ENCODE measurements around the gene ARRB1. TPM values are rescaled to one million over a fixed set of nuclear protein-coding genes. Genes with fewer than 3 reads are reported as not detected.
"Not testable (repeated sequence)": the region's sequence is repeated elsewhere in the genome, so short reads cannot be mapped to it uniquely, and the experiment has no call there.

The ARRB1 gene
- total RNA-seq (2014; rRNA removed; shearing (Covaris generic)): 5.8 and 9.1 TPM in 2 replicates

DNA sequence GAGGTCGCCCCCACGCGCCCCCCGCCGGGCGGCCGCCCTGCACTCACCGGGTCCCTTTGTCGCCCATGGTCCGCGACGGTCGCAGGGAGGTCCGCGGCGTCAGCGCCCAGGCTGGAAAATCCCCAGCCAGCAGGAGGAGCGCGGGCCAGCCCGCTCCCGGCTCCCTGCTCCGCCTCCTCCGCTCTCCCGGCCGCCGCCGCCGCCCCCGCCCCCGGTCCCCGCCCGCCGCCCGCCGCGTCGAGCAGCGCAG lies at the start of gene ARRB1:
TSS of gene ARRB1 (minus strand) at position 121 of the 250 bp plus-strand sequence. CDS start at position 67, 54 bp downstream.
- peak; percentile 31 for DNase-seq (ENCODE audit: low read depth)

DNA sequence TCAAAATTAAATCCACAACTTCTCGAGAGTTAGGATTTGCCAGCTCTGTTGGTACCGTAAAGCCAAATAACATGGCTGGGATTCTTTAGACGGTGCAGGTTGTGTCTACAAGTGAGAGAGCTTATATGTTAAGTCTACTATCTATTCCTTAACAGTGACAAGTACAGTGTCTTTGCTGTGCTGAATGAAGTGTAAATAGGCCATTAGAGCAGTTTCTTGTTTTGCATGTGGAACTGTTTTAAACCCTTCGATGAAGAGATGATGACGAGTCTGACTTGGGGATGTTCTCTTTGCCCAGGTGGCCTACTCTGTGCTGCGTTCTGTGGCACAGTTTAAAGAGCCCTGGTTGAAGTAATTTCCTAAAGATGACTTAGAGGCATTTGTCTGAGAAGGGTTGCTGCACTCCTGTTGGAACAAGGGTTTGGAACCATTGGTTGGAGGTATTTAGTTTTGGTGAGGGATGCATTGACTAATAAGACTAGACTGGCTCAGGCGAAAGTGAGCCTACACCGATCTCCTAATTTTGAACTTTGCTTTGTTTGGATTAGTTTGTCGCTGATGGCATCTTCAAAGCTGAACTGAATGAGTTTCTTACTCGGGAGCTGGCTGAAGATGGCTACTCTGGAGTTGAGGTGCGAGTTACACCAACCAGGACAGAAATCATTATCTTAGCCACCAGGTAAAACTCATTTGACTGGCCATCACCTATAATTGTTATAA lies 48.8 kb upstream of the ARRB1 start:
- peak; percentile 22 for DNase-seq (ENCODE audit: low read depth)

DNA sequence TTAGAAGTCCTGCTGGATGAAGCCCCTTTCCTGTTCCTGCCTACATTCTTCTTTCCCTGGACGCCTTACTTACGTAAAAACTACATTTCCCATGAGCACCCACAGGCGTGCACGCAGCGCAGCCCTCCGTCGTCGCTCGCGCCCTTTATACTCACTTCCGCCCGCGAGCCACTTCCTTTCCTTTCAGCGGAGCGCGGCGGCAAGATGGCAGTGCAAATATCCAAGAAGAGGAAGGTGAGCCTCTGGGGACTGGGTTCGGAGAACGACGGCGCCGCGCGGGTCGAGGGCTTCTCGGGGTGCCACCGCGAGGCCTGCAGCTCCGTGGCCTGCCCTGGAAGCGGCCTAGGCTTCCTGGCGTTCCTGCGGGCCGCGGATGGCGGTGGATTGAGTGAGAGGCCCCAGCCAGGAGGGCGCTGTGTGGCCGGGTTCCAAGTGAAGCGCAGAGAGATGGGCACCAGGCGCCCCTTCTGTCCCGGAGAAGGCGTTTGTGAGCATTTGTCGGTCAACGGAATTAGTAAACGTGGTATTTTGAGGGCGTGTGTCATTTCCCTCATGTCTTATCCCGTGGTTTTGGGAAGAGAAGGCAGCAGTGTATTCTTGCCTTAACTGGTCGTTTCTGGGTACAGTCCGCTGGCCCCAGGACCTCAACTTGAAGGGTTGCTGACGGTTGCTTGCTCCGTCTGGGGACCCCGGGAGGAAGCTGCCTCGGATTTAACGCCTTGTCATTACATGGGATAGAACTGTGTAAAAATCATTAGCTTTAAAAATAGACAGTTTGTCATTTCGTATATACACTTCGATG lies 48.1 kb upstream of the ARRB1 start, which contains the start of gene RPS3:
TSS of gene RPS3 (plus strand) at position 175 of the 802 bp plus-strand sequence. CDS start at position 205, 30 bp downstream.
- DNase-seq (ENCODE audit: low read depth): peak; percentile 90

DNA sequence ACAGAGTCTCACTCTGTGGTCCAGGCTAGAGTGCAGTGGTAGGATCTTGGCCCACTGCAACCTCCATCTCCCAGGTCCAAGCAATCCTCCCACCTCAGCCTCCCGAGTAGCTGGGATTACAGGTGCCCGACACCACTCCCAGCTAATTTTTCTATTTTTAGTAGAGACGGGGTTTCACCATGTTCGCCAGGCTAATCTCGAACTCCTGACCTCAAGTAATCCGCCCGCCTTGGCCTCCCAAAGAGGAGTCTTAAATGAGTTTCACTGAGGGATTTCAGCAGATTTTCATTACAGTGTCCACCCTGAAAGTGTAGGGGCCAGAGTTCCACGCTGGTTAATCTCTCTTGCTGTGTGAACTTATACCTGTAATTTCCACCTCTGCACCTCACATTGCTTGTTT lies 47.4 kb upstream of the ARRB1 start:
- no peak for DNase-seq (ENCODE audit: low read depth)

DNA sequence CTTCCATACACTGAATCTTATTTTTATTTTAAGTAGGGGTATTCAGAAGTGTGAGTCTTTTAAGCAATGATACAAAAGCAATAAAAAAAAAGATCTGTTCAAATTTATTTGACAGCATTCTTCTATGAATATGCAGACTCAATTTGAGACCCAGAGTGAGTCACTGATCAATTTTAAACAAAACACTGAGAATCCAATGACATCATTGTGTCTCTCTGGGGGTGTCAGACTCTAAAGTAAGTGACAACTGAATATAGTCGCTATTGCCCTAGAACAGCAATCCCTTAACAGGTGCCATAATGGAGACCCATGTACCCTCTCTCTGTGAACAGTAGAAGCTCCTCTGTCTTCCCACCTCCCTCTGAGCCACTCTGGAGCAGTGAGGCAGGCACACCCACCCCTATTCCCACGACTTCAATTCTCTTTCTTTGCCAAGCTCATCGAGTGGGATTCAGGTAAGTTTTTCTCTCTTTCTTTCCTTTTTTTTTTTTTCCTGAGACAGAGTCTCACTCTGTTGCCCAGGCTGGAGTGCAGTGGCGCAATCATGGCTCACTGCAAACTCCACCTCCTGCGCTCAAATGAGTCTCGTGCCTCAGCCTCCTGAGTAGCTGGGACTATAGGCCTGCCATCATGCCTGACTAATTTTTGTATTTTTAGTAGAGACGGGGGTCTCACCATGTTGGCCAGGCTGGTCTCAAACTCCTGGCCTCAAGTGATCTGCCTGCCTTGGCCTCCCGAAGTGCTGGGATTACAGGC lies 42.8 kb upstream of the ARRB1 start:
- no peak for DNase-seq (ENCODE audit: low read depth)

DNA sequence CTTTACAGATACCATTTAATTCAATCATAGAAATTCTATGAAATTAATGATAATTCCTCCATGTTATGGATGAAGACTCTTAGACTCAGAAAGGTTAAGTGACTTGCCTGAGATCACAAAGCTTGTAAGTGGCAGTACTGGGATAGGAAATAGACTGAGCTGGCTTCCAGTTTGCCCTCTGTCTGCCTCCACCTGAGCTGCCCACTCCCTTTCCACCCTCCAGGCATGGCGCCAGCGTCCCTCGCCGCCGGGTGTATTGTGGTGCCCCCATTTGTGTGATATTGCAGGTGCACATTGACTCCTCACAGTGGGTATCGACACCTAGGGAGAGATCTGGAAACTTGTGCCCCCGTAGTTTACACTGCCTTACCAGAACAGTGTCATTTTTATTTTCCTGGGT lies 38.5 kb upstream of the ARRB1 start:
- no peak for DNase-seq (ENCODE audit: low read depth)

DNA sequence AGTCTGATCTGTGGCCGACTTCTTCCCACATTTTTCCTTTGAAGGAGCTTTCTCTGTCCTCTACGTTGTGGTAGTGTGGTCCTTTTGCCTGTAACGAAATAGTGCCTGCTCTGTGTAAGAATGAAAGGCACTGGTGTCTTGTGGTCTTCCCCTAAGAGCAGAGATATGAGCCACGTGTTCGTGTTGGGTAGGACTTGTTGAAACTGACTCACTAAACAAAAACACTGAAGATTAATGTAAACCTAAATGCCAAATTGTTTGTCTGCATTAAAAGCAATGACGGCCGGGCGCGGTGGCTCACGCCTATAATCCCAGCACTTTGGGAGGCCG lies 37.8 kb upstream of the ARRB1 start:
- no peak for DNase-seq (ENCODE audit: low read depth)

DNA sequence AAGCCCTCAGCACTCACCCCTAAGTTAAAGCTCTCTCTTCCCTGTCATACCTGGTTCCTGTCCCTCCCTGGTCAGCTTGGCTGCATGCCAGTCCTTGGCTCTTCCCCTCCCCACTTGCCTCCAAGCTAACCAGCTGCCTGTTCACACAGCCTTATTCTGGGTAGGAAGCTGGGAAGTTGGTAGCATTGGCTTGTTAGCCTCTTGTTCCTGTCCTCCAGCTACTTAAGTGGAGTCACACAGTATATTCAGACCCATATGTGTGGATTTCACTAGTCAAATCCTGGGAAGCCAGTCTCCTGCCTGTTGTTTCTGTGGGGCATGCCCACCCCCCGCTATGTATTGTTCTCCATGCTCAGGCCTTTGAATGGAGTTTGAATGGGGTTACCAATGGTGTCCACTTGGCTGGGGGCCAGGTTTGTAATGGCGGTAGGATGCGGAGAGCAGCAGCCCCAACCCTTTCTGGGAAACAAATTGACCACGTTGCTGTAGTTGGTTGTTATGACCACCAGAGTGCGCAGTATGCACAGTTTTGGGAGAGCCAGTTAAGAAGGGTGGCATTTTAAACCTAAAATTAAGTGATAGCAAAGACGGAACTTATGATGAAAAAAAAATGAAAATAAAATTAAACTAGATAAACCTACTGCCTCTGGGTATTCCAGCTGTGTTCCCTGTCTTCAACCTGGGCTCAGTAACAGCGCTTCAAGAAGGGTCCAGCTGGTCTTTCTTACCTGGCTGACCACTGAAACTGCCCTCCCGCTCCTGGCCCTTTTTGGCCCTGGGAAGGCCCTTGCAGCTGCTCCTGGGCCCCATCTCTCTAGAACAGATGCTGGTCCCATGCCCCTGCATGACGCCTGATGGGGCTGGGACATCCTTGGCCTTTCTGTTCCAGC lies 37.2 kb upstream of the ARRB1 start:
- peak; percentile 81 for DNase-seq (ENCODE audit: low read depth)

DNA sequence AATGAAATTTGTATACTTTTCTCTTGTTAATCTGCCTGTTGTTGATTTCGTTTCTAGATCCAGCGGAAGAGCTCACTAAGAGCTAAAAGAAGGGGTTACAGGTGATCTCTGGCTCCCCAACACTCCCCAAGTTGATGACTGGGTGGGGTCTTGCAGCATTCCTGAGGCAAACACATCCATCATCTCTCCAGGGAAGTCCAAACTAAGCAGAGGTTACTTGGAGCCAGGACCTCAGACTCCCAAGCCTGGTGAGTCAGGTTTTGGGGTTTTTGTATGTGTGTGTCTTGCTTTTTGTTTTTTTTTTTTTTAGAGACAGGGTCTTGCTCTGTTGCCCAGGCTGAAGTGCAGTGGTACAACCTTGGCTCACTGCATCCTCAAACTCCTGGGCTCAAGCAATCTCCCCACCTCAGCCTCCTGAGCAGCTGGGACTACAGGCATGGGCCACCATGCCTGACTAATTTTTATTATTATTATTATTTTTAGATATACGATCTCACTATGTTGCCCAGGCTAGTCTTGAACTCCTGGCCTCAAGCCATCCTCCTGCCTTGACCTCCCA lies 36.4 kb upstream of the ARRB1 start:
- peak; percentile 45 for DNase-seq (ENCODE audit: low read depth)

DNA sequence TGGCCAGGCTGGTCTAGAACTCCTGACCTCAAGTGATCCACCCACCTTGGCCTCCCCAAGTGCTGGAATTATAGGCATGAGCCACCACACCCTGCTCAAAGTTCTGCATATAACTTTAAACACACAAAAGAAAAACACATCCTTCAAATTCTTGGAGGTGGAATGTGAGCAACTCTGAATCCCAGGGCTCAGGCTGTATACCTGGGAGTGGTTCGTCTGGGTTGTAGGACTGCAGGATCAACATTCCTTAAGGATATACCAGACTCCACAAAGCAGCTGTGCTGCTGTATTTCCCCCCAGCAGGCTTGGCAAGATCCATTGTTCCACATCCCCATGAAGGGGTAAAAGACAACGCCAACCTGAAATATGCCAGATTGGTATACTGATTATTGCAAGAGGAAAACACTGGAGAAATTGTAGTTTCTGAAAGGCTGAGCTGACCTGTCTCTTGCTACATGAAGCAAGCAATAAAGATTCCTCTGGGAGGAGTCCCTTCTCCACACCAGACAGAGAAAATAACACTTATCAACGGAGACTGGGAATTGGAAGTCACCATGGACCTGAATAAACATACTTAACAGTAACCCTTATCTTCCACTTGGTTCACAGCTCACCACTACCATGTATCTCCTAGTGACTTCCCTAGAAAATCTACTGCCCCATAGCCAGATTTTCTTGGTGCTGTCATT lies 35.6 kb upstream of the ARRB1 start:
- peak; percentile 33 for DNase-seq (ENCODE audit: low read depth)

DNA sequence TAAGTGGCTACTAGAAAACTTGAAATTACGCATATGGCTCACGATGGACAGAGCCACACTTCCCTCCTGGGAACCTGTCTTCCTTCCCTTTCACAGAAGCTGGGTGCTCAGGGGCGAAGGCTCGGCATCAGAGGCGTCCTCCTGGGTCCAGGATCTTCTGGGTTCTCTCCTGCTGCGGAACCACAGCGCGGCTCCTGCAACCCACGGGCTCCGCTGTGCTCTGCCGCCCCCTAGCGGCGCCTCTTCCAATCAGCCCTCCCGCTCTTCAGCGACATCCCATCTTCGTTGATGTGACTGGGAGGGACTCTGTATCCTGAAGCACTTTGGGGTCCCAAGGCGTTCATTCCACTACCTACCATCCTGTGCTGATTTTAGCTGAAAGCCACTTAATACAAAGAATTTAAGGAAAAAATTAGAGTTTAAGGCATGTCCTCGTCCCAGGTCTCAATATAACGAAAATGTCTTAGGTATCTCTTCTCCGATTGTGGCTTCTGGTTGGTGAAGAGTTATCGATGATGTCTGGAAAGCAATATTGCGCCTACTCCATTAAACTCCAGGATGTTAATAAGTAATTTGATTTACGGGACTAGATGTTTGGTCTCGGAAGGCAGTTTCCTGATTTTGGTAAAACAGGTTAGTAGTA lies 33.1 kb upstream of the ARRB1 start:
- DNase-seq (ENCODE audit: low read depth): peak; percentile 60

DNA sequence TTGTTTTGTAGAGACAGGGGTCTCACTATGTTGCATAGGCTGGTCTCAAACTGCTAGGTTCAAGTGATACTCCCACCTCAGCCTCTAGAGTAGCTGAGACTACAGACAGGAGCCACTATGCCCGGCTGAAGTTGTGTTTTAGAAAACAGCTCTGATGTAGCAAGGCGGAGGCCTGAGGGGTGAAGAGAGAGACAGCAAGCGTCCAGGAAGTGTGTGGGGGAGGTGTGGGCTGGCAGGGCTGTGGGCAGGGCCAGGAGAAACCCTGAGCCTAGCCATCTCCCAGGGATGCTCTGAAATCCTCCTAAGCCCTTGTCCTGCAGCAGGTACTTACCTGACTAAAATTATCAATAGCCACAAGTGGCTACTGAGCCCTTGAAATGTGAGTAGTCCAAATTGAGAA lies 31.8 kb upstream of the ARRB1 start:
- no peak for DNase-seq (ENCODE audit: low read depth)

DNA sequence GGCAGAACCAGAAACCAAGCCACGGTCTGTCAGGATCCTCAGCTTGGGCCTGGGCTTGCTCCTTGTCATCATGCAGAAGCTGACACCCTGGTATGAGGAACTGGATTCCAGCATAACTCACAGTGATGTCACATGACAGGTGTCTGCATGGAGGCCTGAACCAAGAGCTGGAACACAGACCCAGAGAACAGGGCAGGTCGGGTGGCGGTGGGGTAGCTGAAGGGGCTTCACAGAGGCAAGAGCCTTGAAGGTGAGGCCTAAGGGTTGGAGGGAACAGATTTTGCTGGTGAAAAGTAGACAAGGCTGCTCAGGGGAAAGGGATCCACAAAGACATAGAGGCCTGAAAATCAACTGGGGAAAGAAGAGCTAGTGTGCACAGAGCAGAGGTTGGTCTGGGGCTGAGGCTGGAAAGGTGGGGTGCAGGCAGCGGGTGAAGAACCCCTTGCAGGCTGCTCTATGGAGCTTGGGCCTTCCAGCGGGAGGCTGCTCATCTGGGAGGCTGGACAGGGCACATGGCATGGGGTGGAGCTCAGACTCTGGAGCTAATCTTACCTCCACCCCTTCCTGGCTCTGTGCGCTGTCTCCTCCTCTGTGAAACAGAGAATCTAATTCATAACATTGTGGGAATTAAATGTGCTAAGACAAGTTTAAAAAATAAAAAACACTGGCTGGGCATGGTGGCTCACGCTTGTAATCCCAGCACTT lies 29.4 kb upstream of the ARRB1 start:
- DNase-seq (ENCODE audit: low read depth): no peak

DNA sequence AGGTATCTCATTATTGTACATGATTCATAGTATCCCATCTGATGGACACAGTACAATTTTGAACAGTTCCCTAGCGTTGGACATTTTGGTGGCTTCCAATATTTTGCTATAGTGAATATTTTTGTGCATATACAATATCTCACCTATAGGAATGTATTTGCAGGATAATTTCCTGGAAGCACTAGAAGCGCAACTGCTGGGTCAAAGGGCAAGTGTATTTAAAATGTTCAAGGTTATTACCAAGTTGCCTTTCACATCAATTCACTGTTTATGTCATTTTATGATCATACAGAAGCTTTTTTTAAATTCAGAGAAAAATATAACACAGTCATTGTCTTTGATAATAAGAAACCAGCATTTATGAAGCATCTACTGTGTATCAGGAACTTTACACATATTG lies 28.8 kb upstream of the ARRB1 start:
- no peak for DNase-seq (ENCODE audit: low read depth)

DNA sequence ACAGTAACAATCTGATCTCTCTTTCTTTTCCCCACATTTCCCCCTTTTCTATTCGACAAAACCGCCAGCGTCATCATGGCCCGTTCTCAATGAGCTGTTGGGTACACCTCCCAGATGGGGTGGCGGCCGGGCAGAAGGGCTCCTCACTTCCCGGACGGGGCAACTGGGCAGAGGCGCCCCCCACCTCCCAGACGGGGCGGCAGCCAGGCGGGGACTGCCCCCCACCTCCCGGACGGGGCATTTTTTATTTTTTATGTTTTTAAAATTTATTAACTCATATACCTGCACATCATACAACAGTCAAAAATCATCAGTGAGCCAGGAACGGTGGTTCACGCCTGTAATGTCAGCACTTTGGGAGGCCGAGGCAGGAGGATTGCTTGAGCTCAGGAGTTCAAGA lies 27.3 kb upstream of the ARRB1 start:
- DNase-seq (ENCODE audit: low read depth): not testable (repeated sequence)

DNA sequence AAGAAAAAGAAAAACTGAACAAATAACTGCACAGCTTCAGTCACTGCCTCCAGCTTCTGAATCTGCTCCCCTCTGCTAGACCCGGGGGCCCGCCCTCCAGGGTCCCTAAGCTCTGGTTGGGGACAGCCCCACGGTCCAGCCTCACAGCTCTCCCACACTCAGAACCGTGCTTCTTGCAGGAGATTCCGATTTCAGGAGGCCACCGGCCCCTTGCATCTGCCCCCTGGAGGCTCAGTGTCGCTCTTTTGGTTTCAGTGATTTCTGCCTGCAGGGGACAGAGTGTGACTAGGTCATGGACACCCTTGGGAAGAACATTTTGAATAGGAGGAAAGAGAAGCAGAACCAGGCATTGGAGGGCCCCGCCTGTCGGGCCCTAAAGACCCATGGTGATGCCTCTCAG lies 24.7 kb upstream of the ARRB1 start:
- DNase-seq (ENCODE audit: low read depth): no peak

DNA sequence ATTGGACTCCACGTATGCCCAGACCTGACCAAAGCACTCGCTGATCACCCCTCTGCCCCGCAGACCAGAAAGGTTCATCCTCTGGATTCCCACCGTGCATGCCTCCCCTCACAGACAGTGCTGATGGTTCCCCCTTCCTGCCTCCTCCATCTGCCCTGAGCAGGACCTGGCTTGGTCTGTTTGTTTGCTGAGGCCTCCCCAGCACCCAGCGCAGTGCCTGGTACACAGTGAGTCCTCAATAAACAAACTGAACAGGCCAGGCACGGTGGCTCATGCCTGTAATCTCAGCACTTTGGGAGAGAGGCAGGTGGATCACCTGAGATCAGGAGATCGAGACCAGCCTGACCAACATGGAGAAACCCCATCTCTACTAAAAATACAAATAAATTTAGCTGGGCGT lies 24.2 kb upstream of the ARRB1 start:
- no peak for DNase-seq (ENCODE audit: low read depth)

DNA sequence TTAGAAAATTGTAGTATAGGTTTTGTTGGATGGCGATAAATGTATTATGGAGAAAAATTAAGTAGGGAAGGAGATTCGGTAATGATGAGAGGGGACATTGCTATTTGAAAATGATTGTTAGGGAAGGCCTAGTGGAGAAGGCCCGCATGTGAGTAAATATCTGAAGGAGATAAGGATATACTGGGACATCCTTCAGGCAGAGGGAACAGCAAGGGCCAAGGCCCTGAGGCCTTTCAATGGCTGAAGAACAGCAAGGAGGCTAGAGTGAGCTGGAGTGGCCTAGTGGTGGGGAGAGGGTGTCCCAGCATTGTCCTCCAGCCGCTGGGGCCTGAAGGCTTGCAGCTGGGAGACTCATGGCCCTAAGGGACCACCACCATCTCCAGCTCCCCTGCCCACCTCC lies 23.2 kb upstream of the ARRB1 start:
- DNase-seq (ENCODE audit: low read depth): no peak

DNA sequence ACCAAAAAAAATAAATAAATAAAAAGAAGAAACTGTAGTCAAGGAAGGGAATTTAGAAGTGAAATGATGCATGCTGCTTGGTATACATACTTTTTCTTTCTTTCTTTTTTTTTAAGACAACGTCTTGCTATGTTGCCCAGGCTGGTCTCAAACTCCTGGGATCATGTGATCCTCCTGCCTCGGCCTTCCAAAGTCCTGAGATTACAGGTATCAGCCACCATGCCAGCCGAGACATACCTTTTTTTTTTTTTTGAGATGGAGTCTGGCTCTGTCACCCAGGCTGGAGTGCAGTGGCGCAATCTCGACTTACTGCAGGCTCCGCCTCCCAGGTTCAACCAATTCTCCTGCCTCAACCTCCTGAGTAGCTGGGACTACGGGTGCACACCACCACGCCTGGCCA lies 21.7 kb upstream of the ARRB1 start:
- DNase-seq (ENCODE audit: low read depth): no peak
